HG03432 (cell line): ENCODE data around the gene SLC30A2.

ENCODE experiments used
- ATAC-seq: cut with Tn5 transposase; IDR thresholded peaks from one replicate; pipeline ENCODE4 v1.9.1; 2021; ENCODE audit warnings: mild to moderate bottlenecking, moderate library complexity; ENCODE audit not compliant: unreplicated experiment

Gene SLC30A2

GRCh38 chr1:26070296-26070962, 24.5 kb upstream of the SLC30A2 start:
- no peak for ATAC-seq

- ATAC-seq, result no peak
These were observed 24.0 kb upstream of the SLC30A2 start for GRCh38 chr1:26069941-26070295.

GRCh38 chr1:26067432-26067911, 21.6 kb upstream of the SLC30A2 start, which contains the start of gene TRIM63:
Gene TRIM63, minus strand, starts transcription at chr1:26067630. Its CDS starts 136 bp downstream, at chr1:26067494.
- no peak for ATAC-seq

GRCh38 chr1:26066857-26067256, 20.9 kb upstream of the SLC30A2 start:
- no peak for ATAC-seq

GRCh38 chr1:26066160-26066559, 20.2 kb upstream of the SLC30A2 start:
- ATAC-seq, result no peak

- no peak for ATAC-seq
These were observed 18.6 kb upstream of the SLC30A2 start for GRCh38 chr1:26064553-26064952.

- ATAC-seq, result no peak
These were observed 15.1 kb upstream of the SLC30A2 start for GRCh38 chr1:26060832-26061574.

- no peak for ATAC-seq
These were observed 14.0 kb upstream of the SLC30A2 start for GRCh38 chr1:26059906-26060305.

- no peak for ATAC-seq
These were observed 12.2 kb upstream of the SLC30A2 start for GRCh38 chr1:26058052-26058595.

- no peak for ATAC-seq
These were observed 11.3 kb upstream of the SLC30A2 start for GRCh38 chr1:26057189-26057588.

- ATAC-seq, result no peak
These were observed 9.1 kb upstream of the SLC30A2 start for GRCh38 chr1:26055041-26055440.

GRCh38 chr1:26053718-26054560, 8.0 kb upstream of the SLC30A2 start:
- no peak for ATAC-seq

- ATAC-seq, result no peak
These were observed 4.3 kb upstream of the SLC30A2 start for GRCh38 chr1:26050248-26050640.

GRCh38 chr1:26049531-26050247, 3.8 kb upstream of the SLC30A2 start:
- ATAC-seq, result no peak

GRCh38 chr1:26047278-26047874, 1.5 kb upstream of the SLC30A2 start:
- no peak for ATAC-seq

GRCh38 chr1:26046246-26047095, 553 bp upstream of the SLC30A2 start:
- ATAC-seq, result no peak

GRCh38 chr1:26044971-26045721, 772 bp downstream of the SLC30A2 start:
- ATAC-seq, result no peak

GRCh38 chr1:26044414-26044813, 1.5 kb downstream of the SLC30A2 start:
- no peak for ATAC-seq
